ENCODE data around the gene NOTUM. TPM values are rescaled to one million over a fixed set of nuclear protein-coding genes. Genes with fewer than 3 reads are reported as not detected.

Gene NOTUM
- total and polyA plus RNA-seq, 4 donors, result 0.19 to 5.4 (median 1.6) TPM

GRCh38 chr17:81947189-81947588 lies 13.8 kb downstream of the NOTUM start, which contains the start of gene MYADML2:
MYADML2 (minus strand) TSS chr17:81947233; CDS start chr17:81941741, 5,492 bp downstream.
- 87% methylated on average over 13 of the region's 13 CpGs for WGBS
- Histone ChIP-seq H3K9me3 (ENCODE audit: control insufficient read depth in 4 of 4, low read length in 3 of 4) (no peaks in the 10 kb centered on the region), H3K27me3 (ENCODE audit: control insufficient read depth in 4 of 4, insufficient read depth in 4 of 4, low read length in 3 of 4) (no peaks in the 10 kb centered on the region), H3K27ac (ENCODE audit: low read depth in 1 of 2, low read length in 2 of 2) (no peak within 1 kb of the TSS), H3K36me3 (ENCODE audit: control insufficient read depth in 4 of 4, insufficient read depth in 3 of 4, low read depth in 1 of 4, low read length in 3 of 4) (no peaks in the 10 kb centered on the region), H3K9ac (ENCODE audit: low read depth in 1 of 2, low read length in 2 of 2) (no peak within 1 kb of the TSS), H3K4me3 (ENCODE audit: low read depth in 1 of 3, low read length in 3 of 3) (no peak within 1 kb of the TSS), H3K4me1 (ENCODE audit: control insufficient read depth in 4 of 4, insufficient read depth in 4 of 4, low read length in 3 of 4) (no peaks in the 10 kb centered on the region)
- TF ChIP-seq CTCF (IDR thresholded peaks at IDR 0.05; ENCODE audit: low read depth, low read length, missing input control), result no peak
- no peak for TF ChIP-seq SP1 (IDR thresholded peaks at IDR 0.05)
- no peak for TF ChIP-seq RAD21 (IDR thresholded peaks at IDR 0.05)
- DNase-seq (ENCODE audit: low spot score), result no peak

- Histone ChIP-seq H3K9ac (ENCODE audit: low read depth in 1 of 2, low read length in 2 of 2) (no peak overlapping the region), H3K27ac (ENCODE audit: low read depth in 1 of 2, low read length in 2 of 2) (no peak overlapping the region), H3K9me3 (ENCODE audit: control insufficient read depth in 4 of 4, low read length in 3 of 4) (no peaks in the 10 kb centered on the region), H3K36me3 (ENCODE audit: control insufficient read depth in 4 of 4, insufficient read depth in 3 of 4, low read depth in 1 of 4, low read length in 3 of 4) (no peaks in the 10 kb centered on the region), H3K4me1 (ENCODE audit: control insufficient read depth in 4 of 4, insufficient read depth in 4 of 4, low read length in 3 of 4) (no peaks in the 10 kb centered on the region), H3K27me3 (ENCODE audit: control insufficient read depth in 4 of 4, insufficient read depth in 4 of 4, low read length in 3 of 4) (no peaks in the 10 kb centered on the region), H3K4me3 (ENCODE audit: low read depth in 1 of 3, low read length in 3 of 3) (no peak overlapping the region)
- DNase-seq (ENCODE audit: low spot score), result no peak
- no peak for TF ChIP-seq EGR1 (IDR thresholded peaks at IDR 0.05; ENCODE audit: low read depth in 2 of 2)
- TF ChIP-seq TAF1 (conservative IDR thresholded peaks at IDR 0.05), result no peak
- no peak for TF ChIP-seq FOXA1 (IDR thresholded peaks at IDR 0.05)
- no peak for TF ChIP-seq HNF4G (IDR thresholded peaks at IDR 0.05)
- no peak for TF ChIP-seq CTCF (IDR thresholded peaks at IDR 0.05; ENCODE audit: low read depth, low read length, missing input control)
- no peak for TF ChIP-seq ZBTB33 (IDR thresholded peaks at IDR 0.05)
- no peak for TF ChIP-seq REST (IDR thresholded peaks at IDR 0.05)
- 89% methylated on average over 9 of the region's 9 CpGs for WGBS
These were observed 16.1 kb downstream of the NOTUM start for GRCh38 chr17:81944858-81945257.

Data from liver (tissue), 9 donors.